RWPE2 (cell line): Measurements from ENCODE around the gene TP63.

Experiments
- ATAC-seq: fragments of 200-7000 bp; cut with Tn5 transposase; 3 replicates; pipeline ENCODE4 v1.9.1; 2021; ENCODE audit warnings: low read depth
- DNase-seq: peaks from one replicate; pipeline ENCODE4 v3.0.0-alpha.2; 2020; ENCODE audit warnings: low spot score
- H3K27ac ChIP-seq: fragments of 450-650 bp; 2 replicates; pipeline ENCODE4 v1.5.1; 2017; ENCODE audit warnings: mild to moderate bottlenecking; ENCODE audit not compliant: poor library complexity, severe bottlenecking
- H3K27me3 ChIP-seq: fragments of 250-450 bp; sonication (Bioruptor Pico); 2 replicates; pipeline ENCODE4 v1.5.1; 2021; ENCODE audit warnings: mild to moderate bottlenecking, moderate library complexity; ENCODE audit not compliant: insufficient read depth, poor library complexity, severe bottlenecking
- H3K36me3 ChIP-seq: fragments of 250-450 bp; sonication (Bioruptor Pico); 2 replicates; pipeline ENCODE4 v1.5.1; 2020; ENCODE audit warnings: low read depth, mild to moderate bottlenecking, moderate library complexity
- H3K4me1 ChIP-seq: fragments of 250-450 bp; sonication (Bioruptor Pico); 2 replicates; pipeline ENCODE4 v1.5.1; 2021; ENCODE audit warnings: mild to moderate bottlenecking, moderate library complexity; ENCODE audit not compliant: insufficient read depth, poor library complexity, severe bottlenecking
- H3K4me3 ChIP-seq: fragments of 250-450 bp; sonication (Bioruptor Pico); 2 replicates; pipeline ENCODE4 v1.5.1; 2021; ENCODE audit warnings: mild to moderate bottlenecking, moderate library complexity; ENCODE audit not compliant: severe bottlenecking
- H3K9me3 ChIP-seq: fragments of 250-450 bp; sonication (Bioruptor Pico); 2 replicates; pipeline ENCODE4 v1.5.1; 2021; ENCODE audit warnings: mild to moderate bottlenecking, moderate library complexity; ENCODE audit not compliant: severe bottlenecking
- CTCF ChIP-seq: fragments of 450-650 bp; IDR thresholded peaks from one replicate; pipeline ENCODE4 v1.5.1; 2017; ENCODE audit warnings: mild to moderate bottlenecking, moderate library complexity; ENCODE audit not compliant: poor library complexity, severe bottlenecking

Gene TP63

GRCh38 chr3:189944285-189945145 is 313.3 kb downstream of the TP63 start:
- ATAC-seq (peak; percentile 79), DNase-seq (no peak)
- H3K4me1 ChIP-seq: peaks cover 33% of the 10 kb centered on the region
- no peaks in the 10 kb centered on the region for H3K9me3 ChIP-seq
- H3K27ac ChIP-seq: peak overlapping the region; percentile 72
- H3K4me3 ChIP-seq: no peak overlapping the region
- TF ChIP-seq CTCF: no peak
- H3K27me3 ChIP-seq: no peaks in the 10 kb centered on the region
- no peaks in the 10 kb centered on the region for H3K36me3 ChIP-seq

- no peak for TF ChIP-seq CTCF
- Histone ChIP-seq H3K36me3 (no peaks in the 10 kb centered on the region), H3K4me1 (peaks cover 31% of the 10 kb centered on the region), H3K4me3 (no peak overlapping the region), H3K27me3 (no peaks in the 10 kb centered on the region), H3K27ac (no peak overlapping the region), H3K9me3 (no peaks in the 10 kb centered on the region)
- DNase-seq: no peak
- ATAC-seq: no peak
Observed at GRCh38 chr3:189945935-189946709, 314.9 kb downstream of the TP63 start.
